ENCODE measurements around the gene CNTN4.

GRCh38 chr3:2706836-2707210 lies 608.2 kb downstream of the CNTN4 start:
- no peak for TF ChIP-seq CTCF (conservative IDR thresholded peaks at IDR 0.05; ENCODE audit: low read depth, low read length)
- TF ChIP-seq EZH2 (IDR thresholded peaks at IDR 0.05; ENCODE audit: borderline replicate concordance, low read depth, low read length, poor library complexity, severe bottlenecking), result no peak

Data from A673 (cell line).